Upper lobe of right lung (tissue), 1 donor: ENCODE measurements around the gene KRT32. TPM values are rescaled to one million over a fixed set of nuclear protein-coding genes. Genes with fewer than 3 reads are reported as not detected.

Experiments used
- ATAC-seq: fragments of 200-7000 bp; cut with Tn5 transposase; one replicate; pipeline ENCODE4 v1.9.1; 2020; ENCODE audit warnings: mild to moderate bottlenecking, moderate library complexity
- DNase-seq: peaks from one replicate; pipeline ENCODE4 v3.0.0-alpha.2; 2020
- H3K27ac ChIP-seq: fragments of 200-600 bp; one replicate; pipeline ENCODE4 v1.8.0; 2022
- H3K27me3 ChIP-seq: fragments of 200-600 bp; one replicate; pipeline ENCODE4 v1.8.0; 2022; ENCODE audit warnings: mild to moderate bottlenecking
- H3K36me3 ChIP-seq: fragments of 200-600 bp; one replicate; pipeline ENCODE4 v1.8.0; 2022
- H3K4me1 ChIP-seq: fragments of 200-600 bp; one replicate; pipeline ENCODE4 v1.8.0; 2022
- H3K4me3 ChIP-seq: fragments of 200-600 bp; one replicate; pipeline ENCODE4 v1.8.0; 2022; ENCODE audit warnings: mild to moderate bottlenecking
- H3K9me3 ChIP-seq: fragments of 200-600 bp; one replicate; pipeline ENCODE4 v1.8.0; 2022
- CTCF ChIP-seq: fragments of 200-600 bp; IDR thresholded peaks from one replicate; pipeline ENCODE4 v1.8.0; 2022; ENCODE audit warnings: antibody characterized with exemption
- intact Hi-C: fragments of 100-400 bp; cut with DNase I; formaldehyde crosslinking; loops from one replicate; pipeline ENCODE4 v1.11.0; 2022
- total RNA-seq: library from RNA; stranded (reverse); fragmentation: NEBNext Ultra II Directional; extraction: Animal tissue kit (Norgen Biotek cat#: 25700); gene quantifications from one replicate; pipeline ENCODE4 v1.2.1, GENCODE V29; 2021
- donor health status: DM: no; HTN: yes; CAD: no; lungs with severe emphysema.

Gene KRT32
- total RNA-seq, 1 donor from 2014 or later, result not detected

- Histone ChIP-seq H3K9me3 (no peaks in the 10 kb centered on the region), H3K27me3 (no peaks in the 10 kb centered on the region), H3K36me3 (no peaks in the 10 kb centered on the region), H3K4me1 (peaks cover 11% of the 10 kb centered on the region), H3K27ac (peak overlapping the region; percentile 63), H3K4me3 (no peak overlapping the region)
- TF ChIP-seq CTCF, result no peak
- ATAC-seq (peak; percentile 65), DNase-seq (no peak)
- intact Hi-C loops, result no loop called here
These were observed 31.1 kb upstream of the KRT32 start for GRCh38 chr17:41498276-41498675.

GRCh38 chr17:41496803-41497484 lies 29.8 kb upstream of the KRT32 start:
- peak; percentile 96 for ATAC-seq
- Histone ChIP-seq H3K36me3 (no peaks in the 10 kb centered on the region), H3K9me3 (no peaks in the 10 kb centered on the region), H3K4me1 (peaks cover 11% of the 10 kb centered on the region), H3K27ac (peak overlapping the region; percentile 36), H3K27me3 (no peaks in the 10 kb centered on the region), H3K4me3 (no peak overlapping the region)
- peak; percentile 70 for TF ChIP-seq CTCF
- peak; percentile 92 for DNase-seq
- intact Hi-C loops, result no loop called here

- Histone ChIP-seq H3K36me3 (no peaks in the 10 kb centered on the region), H3K4me1 (peaks cover 11% of the 10 kb centered on the region), H3K27me3 (no peaks in the 10 kb centered on the region), H3K27ac (no peak overlapping the region), H3K9me3 (no peaks in the 10 kb centered on the region), H3K4me3 (no peak overlapping the region)
- ATAC-seq, result no peak
- intact Hi-C loops, result no loop called here
- TF ChIP-seq CTCF, result no peak
- DNase-seq, result no peak
These were observed 27.3 kb upstream of the KRT32 start for GRCh38 chr17:41494524-41494923.

GRCh38 chr17:41492771-41493170 lies 25.6 kb upstream of the KRT32 start:
- no peak for TF ChIP-seq CTCF
- Histone ChIP-seq H3K4me3 (no peak overlapping the region), H3K27me3 (no peaks in the 10 kb centered on the region), H3K4me1 (peaks cover 8% of the 10 kb centered on the region), H3K27ac (peak overlapping the region; percentile 32), H3K36me3 (no peaks in the 10 kb centered on the region), H3K9me3 (no peaks in the 10 kb centered on the region)
- intact Hi-C loops, result no loop called here
- DNase-seq (peak; percentile 53), ATAC-seq (no peak)

- no peaks in the 10 kb centered on the region for H3K27me3 ChIP-seq
- no peak overlapping the region for H3K4me3 ChIP-seq
- no peak for TF ChIP-seq CTCF
- no peaks in the 10 kb centered on the region for H3K9me3 ChIP-seq
- intact Hi-C loops, result no loop called here
- DNase-seq (no peak), ATAC-seq (peak; percentile 40)
- no peaks in the 10 kb centered on the region for H3K36me3 ChIP-seq
- peak overlapping the region; percentile 32 for H3K27ac ChIP-seq
- H3K4me1 ChIP-seq, result peaks cover 4% of the 10 kb centered on the region
These were observed 25.2 kb upstream of the KRT32 start for GRCh38 chr17:41492351-41492750.

GRCh38 chr17:41491476-41491875 lies 24.3 kb upstream of the KRT32 start:
- intact Hi-C loops, result no loop called here
- no peak for ATAC-seq
- DNase-seq, result no peak

More at GRCh38 chr17:41491476-41491875, 24.3 kb upstream of the KRT32 start:
- H3K27ac ChIP-seq, result no peak overlapping the region
- H3K4me3 ChIP-seq, result no peak overlapping the region
- H3K4me1 ChIP-seq, result no peaks in the 10 kb centered on the region
- TF ChIP-seq CTCF, result no peak
- no peaks in the 10 kb centered on the region for H3K36me3 ChIP-seq
- H3K27me3 ChIP-seq, result peaks cover 4% of the 10 kb centered on the region
- H3K9me3 ChIP-seq, result no peaks in the 10 kb centered on the region
